Fibroblast of the aortic adventitia (primary cell): Measurements from ENCODE around the gene PCNX2. TPM values are rescaled to one million over a fixed set of nuclear protein-coding genes. Genes with fewer than 3 reads are reported as not detected.

ENCODE experiments used
- DNase-seq: peaks from one replicate; pipeline ENCODE4 v3.0.0-alpha.2; 2010; ENCODE audit warnings: low read depth
- H3K4me3 ChIP-seq: 2 replicates; pipeline ENCODE4 v1.5.1; 2011; ENCODE audit warnings: low read depth, mild to moderate bottlenecking, control low read depth, low read length, moderate library complexity
- CTCF ChIP-seq: IDR thresholded peaks from 2 replicates; pipeline ENCODE4 v1.5.1; 2011; ENCODE audit warnings: mild to moderate bottlenecking, low read length, control low read depth, inconsistent platforms; ENCODE audit not compliant: insufficient read depth
- total RNA-seq: library from RNA; depleted of rRNA; stranded (reverse); fragments of >200 nt; gene quantifications from 2 replicates; pipeline ENCODE4 v1.2.3, GENCODE V29; 2012; ENCODE audit warnings: low replicate concordance

The PCNX2 gene
- total RNA-seq, 1 donor: 70.7 TPM

DNA sequence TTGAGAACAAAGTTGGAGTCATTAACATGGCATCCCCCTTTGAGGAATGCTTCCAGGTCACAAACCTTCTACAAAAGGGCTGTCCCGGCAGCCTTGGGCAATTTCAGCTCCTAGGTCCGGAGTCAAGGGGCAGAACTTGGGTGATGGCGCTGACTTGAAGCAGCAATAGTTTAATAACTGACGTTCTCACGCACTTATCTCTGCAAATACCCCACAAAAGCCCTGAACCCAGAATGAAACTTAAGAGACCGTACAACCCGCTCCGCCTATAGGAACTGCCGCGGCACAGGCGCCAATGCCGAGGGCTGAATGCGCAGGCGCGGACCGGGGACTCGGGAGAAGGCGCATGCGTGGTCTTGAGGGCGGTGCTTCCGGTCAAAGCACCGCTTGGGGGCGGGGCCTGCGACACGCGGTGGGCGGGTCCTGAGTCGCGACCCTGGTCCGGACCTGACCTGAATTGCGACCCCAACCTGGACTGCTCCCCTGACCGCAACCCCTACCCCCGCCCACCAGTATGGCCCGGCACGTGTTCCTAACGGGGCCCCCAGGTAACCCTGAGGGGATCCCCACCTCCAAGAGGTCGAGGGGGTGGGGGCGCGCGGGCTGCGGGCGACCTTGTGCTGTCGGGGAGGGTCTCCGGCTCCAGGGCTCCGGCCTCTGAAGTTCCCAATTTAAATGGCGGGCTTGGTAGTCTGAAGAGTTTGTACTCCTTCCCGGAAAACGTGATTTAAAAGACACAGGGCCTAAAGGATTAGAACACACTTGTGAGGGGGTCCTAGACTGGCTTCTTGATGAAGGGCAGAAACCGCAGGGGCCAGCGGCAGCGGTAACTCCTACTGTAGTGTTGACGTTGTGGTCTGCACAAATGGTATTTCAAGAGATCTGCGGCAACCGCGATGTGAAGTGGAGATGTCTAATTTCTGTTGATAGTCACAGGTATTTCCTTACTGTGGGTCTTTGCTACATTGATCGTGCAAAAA, 345.0 kb downstream of the PCNX2 start, which contains the start of gene NTPCR:
Gene NTPCR, plus strand, starts transcription at position 415 of the 980 bp plus-strand sequence. Its CDS starts 100 bp downstream, at position 515.
- peak within 1 kb of the TSS; percentile 75 for H3K4me3 ChIP-seq
- peak; percentile 22 for TF ChIP-seq CTCF
- DNase-seq: peak; percentile 91

- H3K4me3 ChIP-seq: peak overlapping the region; percentile 75
- DNase-seq: no peak
- no peak for TF ChIP-seq CTCF
Measured at GRCh38 chr1:232949636-232950196, 345.8 kb downstream of the PCNX2 start.

DNA sequence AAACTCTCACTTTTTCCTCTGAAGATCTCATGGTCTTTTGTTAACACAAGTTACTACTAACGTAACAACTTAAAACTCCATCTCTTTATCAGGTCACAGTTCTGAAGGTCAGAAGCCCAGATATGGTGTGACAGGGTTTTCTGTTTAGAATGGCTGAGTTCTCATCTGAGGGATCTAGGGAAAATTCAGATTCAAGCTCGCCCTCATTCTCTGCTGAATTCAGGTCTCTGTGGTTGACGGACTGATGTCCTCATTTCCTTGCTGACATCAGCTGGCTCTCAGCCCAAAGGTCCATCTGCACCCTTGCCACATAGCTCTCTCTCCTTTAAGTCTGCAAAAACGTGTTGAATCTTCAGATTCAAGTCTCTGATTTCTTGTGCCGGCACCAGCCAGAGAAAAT, 351.2 kb downstream of the PCNX2 start:
- no peak overlapping the region for H3K4me3 ChIP-seq
- no peak for TF ChIP-seq CTCF
- DNase-seq: no peak

DNA sequence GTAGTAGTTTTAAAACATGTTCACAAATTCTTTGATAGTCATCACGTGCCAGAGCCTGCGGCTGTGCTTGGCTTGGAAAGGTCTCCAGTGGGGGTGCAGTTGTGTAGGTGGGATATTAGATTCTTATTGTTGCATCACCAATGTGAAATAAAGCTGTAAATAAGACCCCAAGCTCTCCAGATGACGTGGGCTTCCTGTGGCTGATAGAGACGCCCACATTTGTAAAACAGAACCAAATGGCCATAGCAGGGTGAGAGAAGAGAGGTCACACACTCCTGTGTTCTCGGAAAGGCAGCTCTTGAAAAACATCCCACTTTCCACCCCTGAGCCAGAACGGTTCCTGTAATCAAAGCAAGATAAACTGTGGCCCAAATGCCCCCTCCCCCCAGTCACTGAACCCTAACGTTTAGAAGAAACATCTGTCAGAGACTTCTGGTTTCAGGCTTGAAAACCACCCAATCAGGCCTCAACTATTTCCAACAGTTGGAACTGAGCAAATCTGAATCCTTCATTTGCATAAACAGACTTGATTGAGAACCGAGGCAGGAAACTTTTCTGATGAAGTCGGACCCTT, 351.8 kb downstream of the PCNX2 start:
- no peak for DNase-seq
- H3K4me3 ChIP-seq: no peak overlapping the region
- no peak for TF ChIP-seq CTCF

- no peak overlapping the region for H3K4me3 ChIP-seq
- no peak for DNase-seq
- no peak for TF ChIP-seq CTCF
Measured at GRCh38 chr1:232942413-232943294, 352.9 kb downstream of the PCNX2 start.

- DNase-seq: no peak
- no peak for TF ChIP-seq CTCF
- H3K4me3 ChIP-seq: no peak overlapping the region
Measured at GRCh38 chr1:232940262-232940661, 355.3 kb downstream of the PCNX2 start.
